ENCODE measurements around the gene MMP27. TPM values are rescaled to one million over a fixed set of nuclear protein-coding genes. Genes with fewer than 3 reads are reported as not detected.
"Not testable (repeated sequence)": the region's sequence is repeated elsewhere in the genome, so short reads cannot be mapped to it uniquely, and the experiment has no call there.

The MMP27 gene
- not detected for total RNA-seq

DNA sequence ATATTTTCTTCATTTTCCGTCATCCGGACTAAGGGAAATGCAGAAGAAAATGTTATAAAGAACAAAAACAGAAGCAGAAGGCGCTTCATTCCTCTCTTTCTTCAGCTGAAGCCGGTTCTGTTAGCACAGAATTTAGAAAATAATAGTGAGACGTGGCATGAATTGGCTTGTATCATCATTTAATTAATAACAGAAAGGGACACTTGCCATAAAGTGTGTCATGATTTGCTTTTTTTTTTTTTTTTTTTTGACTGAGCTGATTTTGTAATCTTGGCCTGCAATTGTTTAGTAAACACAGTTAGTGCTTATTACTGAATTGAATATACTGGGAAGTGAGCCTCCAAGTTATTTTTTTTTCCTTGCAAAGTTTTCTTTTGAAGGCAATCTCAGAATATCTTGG lies at the start of gene MMP27:
TSS of gene MMP27 (minus strand) at position 144 of the 400 bp plus-strand sequence. CDS start at position 89, 55 bp downstream.
- no peaks in the 10 kb centered on the region for H3K36me3 ChIP-seq (ENCODE audit: control insufficient read depth in 3 of 3, insufficient read depth in 3 of 3, low read length in 3 of 3)
- H3K27ac ChIP-seq (ENCODE audit: low read depth, low read length) = no peak within 1 kb of the TSS
- no peaks in the 10 kb centered on the region for H3K27me3 ChIP-seq (ENCODE audit: control insufficient read depth in 3 of 3, insufficient read depth in 3 of 3, low read length in 3 of 3)
- H3K4me3 ChIP-seq (ENCODE audit: low read length in 3 of 3) = no peak within 1 kb of the TSS
- H3K9me3 ChIP-seq (ENCODE audit: control insufficient read depth in 3 of 3, low read length in 3 of 3) = no peaks in the 10 kb centered on the region
- H3K4me1 ChIP-seq (ENCODE audit: control insufficient read depth in 3 of 3, insufficient read depth in 3 of 3, low read length in 3 of 3) = no peaks in the 10 kb centered on the region
- H3K9ac ChIP-seq (ENCODE audit: low read depth in 1 of 3, low read length in 3 of 3) = no peak within 1 kb of the TSS

- Histone ChIP-seq H3K27me3 (ENCODE audit: control insufficient read depth in 3 of 3, insufficient read depth in 3 of 3, low read length in 3 of 3) (no peaks in the 10 kb centered on the region), H3K9me3 (ENCODE audit: control insufficient read depth in 3 of 3, low read length in 3 of 3) (no peaks in the 10 kb centered on the region), H3K4me3 (ENCODE audit: low read length in 3 of 3) (no peak overlapping the region), H3K36me3 (ENCODE audit: control insufficient read depth in 3 of 3, insufficient read depth in 3 of 3, low read length in 3 of 3) (no peaks in the 10 kb centered on the region), H3K9ac (ENCODE audit: low read depth in 1 of 3, low read length in 3 of 3) (no peak overlapping the region), H3K4me1 (ENCODE audit: control insufficient read depth in 3 of 3, insufficient read depth in 3 of 3, low read length in 3 of 3) (no peaks in the 10 kb centered on the region), H3K27ac (ENCODE audit: low read depth, low read length) (no peak overlapping the region)
Observed at GRCh38 chr11:102753267-102753666, 47.7 kb upstream of the MMP27 start.

DNA sequence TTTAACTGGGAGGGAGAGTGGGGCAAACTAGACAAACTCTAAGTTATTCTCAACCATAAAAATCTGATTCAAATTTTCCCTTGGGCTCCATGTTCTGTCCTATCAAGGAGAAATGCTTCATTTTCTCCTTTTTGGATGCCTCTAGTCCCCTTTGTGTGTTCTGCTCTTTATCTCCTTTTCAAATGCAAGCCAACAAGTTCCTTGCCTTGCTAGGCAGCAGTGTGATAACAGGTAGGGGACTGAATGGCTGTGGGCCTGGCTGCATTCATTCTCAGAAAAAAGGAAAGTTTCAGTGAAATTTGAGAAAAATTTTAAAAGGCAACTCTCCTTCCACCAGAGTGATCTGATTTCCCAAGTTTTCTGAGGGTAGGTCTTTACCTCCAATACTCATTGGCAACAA lies 46.1 kb upstream of the MMP27 start:
- Histone ChIP-seq H3K4me1 (ENCODE audit: control insufficient read depth in 3 of 3, insufficient read depth in 3 of 3, low read length in 3 of 3) (no peaks in the 10 kb centered on the region), H3K9ac (ENCODE audit: low read depth in 1 of 3, low read length in 3 of 3) (no peak overlapping the region), H3K36me3 (ENCODE audit: control insufficient read depth in 3 of 3, insufficient read depth in 3 of 3, low read length in 3 of 3) (no peaks in the 10 kb centered on the region), H3K9me3 (ENCODE audit: control insufficient read depth in 3 of 3, low read length in 3 of 3) (no peaks in the 10 kb centered on the region), H3K27ac (ENCODE audit: low read depth, low read length) (no peak overlapping the region), H3K27me3 (ENCODE audit: control insufficient read depth in 3 of 3, insufficient read depth in 3 of 3, low read length in 3 of 3) (no peaks in the 10 kb centered on the region), H3K4me3 (ENCODE audit: low read length in 3 of 3) (no peak overlapping the region)

DNA sequence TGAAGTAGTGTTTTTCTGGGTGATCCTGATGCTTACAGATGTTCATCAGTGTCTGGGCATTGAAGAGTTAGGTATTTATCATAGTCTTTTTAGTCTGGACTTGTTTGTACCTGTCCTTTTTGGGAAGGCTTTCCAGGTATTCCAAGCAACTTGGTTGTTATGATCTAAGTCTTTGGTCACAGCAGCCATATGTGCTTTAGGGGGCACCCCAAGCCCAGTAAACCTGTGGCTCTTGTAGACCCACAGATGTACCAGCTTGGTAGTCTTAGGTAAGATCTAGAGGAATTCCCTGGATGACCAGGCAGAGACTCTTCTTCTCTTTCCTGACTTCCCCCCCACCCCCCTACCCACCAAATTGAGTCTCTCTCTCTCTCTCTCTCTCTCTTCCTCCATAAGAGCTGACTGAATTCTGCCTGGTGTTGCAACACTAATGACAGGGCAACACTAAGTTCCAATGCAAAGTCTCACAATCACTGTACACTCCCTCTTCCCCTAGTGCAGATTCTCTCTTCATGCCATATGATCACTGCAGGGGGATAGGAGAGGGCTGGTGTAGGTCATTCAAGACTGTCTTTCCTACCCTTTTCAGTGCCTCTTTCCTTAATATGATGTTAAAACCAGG lies 43.6 kb upstream of the MMP27 start:
- Histone ChIP-seq H3K27ac (ENCODE audit: low read depth, low read length) (no peak overlapping the region), H3K4me3 (ENCODE audit: low read length in 3 of 3) (no peak overlapping the region), H3K27me3 (ENCODE audit: control insufficient read depth in 3 of 3, insufficient read depth in 3 of 3, low read length in 3 of 3) (no peaks in the 10 kb centered on the region), H3K36me3 (ENCODE audit: control insufficient read depth in 3 of 3, insufficient read depth in 3 of 3, low read length in 3 of 3) (no peaks in the 10 kb centered on the region), H3K9ac (ENCODE audit: low read depth in 1 of 3, low read length in 3 of 3) (no peak overlapping the region), H3K9me3 (ENCODE audit: control insufficient read depth in 3 of 3, low read length in 3 of 3) (no peaks in the 10 kb centered on the region), H3K4me1 (ENCODE audit: control insufficient read depth in 3 of 3, insufficient read depth in 3 of 3, low read length in 3 of 3) (no peaks in the 10 kb centered on the region)

GRCh38 chr11:102746746-102747578 lies 41.4 kb upstream of the MMP27 start:
- not testable (repeated sequence) for H3K9me3 ChIP-seq (ENCODE audit: control insufficient read depth in 3 of 3, low read length in 3 of 3); H3K4me1 ChIP-seq (ENCODE audit: control insufficient read depth in 3 of 3, insufficient read depth in 3 of 3, low read length in 3 of 3); H3K9ac ChIP-seq (ENCODE audit: low read depth in 1 of 3, low read length in 3 of 3); H3K27ac ChIP-seq (ENCODE audit: low read depth, low read length); H3K36me3 ChIP-seq (ENCODE audit: control insufficient read depth in 3 of 3, insufficient read depth in 3 of 3, low read length in 3 of 3); H3K4me3 ChIP-seq (ENCODE audit: low read length in 3 of 3); H3K27me3 ChIP-seq (ENCODE audit: control insufficient read depth in 3 of 3, insufficient read depth in 3 of 3, low read length in 3 of 3)

- Histone ChIP-seq H3K4me3 (ENCODE audit: low read length in 3 of 3) (no peak overlapping the region), H3K9ac (ENCODE audit: low read depth in 1 of 3, low read length in 3 of 3) (no peak overlapping the region), H3K36me3 (ENCODE audit: control insufficient read depth in 3 of 3, insufficient read depth in 3 of 3, low read length in 3 of 3) (no peaks in the 10 kb centered on the region), H3K9me3 (ENCODE audit: control insufficient read depth in 3 of 3, low read length in 3 of 3) (peaks cover 0 to 2% (median 0%) of the 10 kb centered on the region in 3 donors), H3K4me1 (ENCODE audit: control insufficient read depth in 3 of 3, insufficient read depth in 3 of 3, low read length in 3 of 3) (no peaks in the 10 kb centered on the region), H3K27ac (ENCODE audit: low read depth, low read length) (no peak overlapping the region), H3K27me3 (ENCODE audit: control insufficient read depth in 3 of 3, insufficient read depth in 3 of 3, low read length in 3 of 3) (no peaks in the 10 kb centered on the region)
Observed at GRCh38 chr11:102734650-102735049, 29.1 kb upstream of the MMP27 start.

DNA sequence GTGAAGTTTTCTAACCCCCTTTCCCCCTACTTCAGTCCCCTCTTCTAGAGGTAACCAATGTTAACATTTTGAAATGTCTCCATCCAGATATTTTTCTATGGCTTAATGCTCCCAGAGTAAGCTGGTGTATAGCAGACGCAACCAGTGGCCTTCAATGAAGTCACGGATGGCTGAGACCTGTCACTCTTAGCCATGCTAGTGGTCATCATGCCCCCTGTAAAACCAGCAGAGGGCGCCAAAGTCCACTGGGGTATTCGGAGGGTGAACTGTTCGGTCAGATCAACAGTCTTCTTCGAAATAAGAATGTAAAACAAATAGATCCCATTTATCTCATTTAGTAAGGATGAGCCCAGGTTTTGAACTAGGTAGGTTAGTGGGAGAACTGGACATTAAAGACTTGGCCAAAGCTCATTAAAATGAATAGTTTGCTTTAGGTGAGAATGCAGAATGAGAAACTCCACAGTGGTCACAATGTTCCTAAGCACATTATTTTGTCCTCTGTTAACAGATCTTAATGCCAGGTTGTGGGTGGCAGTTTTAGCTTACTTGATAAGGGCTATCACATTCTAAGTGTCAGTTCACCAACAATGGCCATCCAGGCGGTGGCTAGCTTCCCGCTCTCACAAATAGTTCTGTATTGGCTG lies 27.8 kb upstream of the MMP27 start:
- Histone ChIP-seq H3K27ac (ENCODE audit: low read depth, low read length) (no peak overlapping the region), H3K27me3 (ENCODE audit: control insufficient read depth in 3 of 3, insufficient read depth in 3 of 3, low read length in 3 of 3) (no peaks in the 10 kb centered on the region), H3K9me3 (ENCODE audit: control insufficient read depth in 3 of 3, low read length in 3 of 3) (peaks cover 0 to 2% (median 0%) of the 10 kb centered on the region in 3 donors), H3K36me3 (ENCODE audit: control insufficient read depth in 3 of 3, insufficient read depth in 3 of 3, low read length in 3 of 3) (no peaks in the 10 kb centered on the region), H3K4me3 (ENCODE audit: low read length in 3 of 3) (no peak overlapping the region), H3K9ac (ENCODE audit: low read depth in 1 of 3, low read length in 3 of 3) (no peak overlapping the region), H3K4me1 (ENCODE audit: control insufficient read depth in 3 of 3, insufficient read depth in 3 of 3, low read length in 3 of 3) (no peaks in the 10 kb centered on the region)

GRCh38 chr11:102730944-102731343 lies 25.4 kb upstream of the MMP27 start:
- not testable (repeated sequence) for H3K9me3 ChIP-seq (ENCODE audit: control insufficient read depth in 3 of 3, low read length in 3 of 3); H3K27me3 ChIP-seq (ENCODE audit: control insufficient read depth in 3 of 3, insufficient read depth in 3 of 3, low read length in 3 of 3); H3K4me1 ChIP-seq (ENCODE audit: control insufficient read depth in 3 of 3, insufficient read depth in 3 of 3, low read length in 3 of 3); H3K4me3 ChIP-seq (ENCODE audit: low read length in 3 of 3); H3K36me3 ChIP-seq (ENCODE audit: control insufficient read depth in 3 of 3, insufficient read depth in 3 of 3, low read length in 3 of 3); H3K27ac ChIP-seq (ENCODE audit: low read depth, low read length); H3K9ac ChIP-seq (ENCODE audit: low read depth in 1 of 3, low read length in 3 of 3)

GRCh38 chr11:102729849-102730815 lies 24.6 kb upstream of the MMP27 start:
- Histone ChIP-seq H3K9ac (ENCODE audit: low read depth in 1 of 3, low read length in 3 of 3) (no peak overlapping the region), H3K27me3 (ENCODE audit: control insufficient read depth in 3 of 3, insufficient read depth in 3 of 3, low read length in 3 of 3) (no peaks in the 10 kb centered on the region), H3K27ac (ENCODE audit: low read depth, low read length) (no peak overlapping the region), H3K36me3 (ENCODE audit: control insufficient read depth in 3 of 3, insufficient read depth in 3 of 3, low read length in 3 of 3) (no peaks in the 10 kb centered on the region), H3K9me3 (ENCODE audit: control insufficient read depth in 3 of 3, low read length in 3 of 3) (peaks cover 0 to 2% (median 0%) of the 10 kb centered on the region in 3 donors), H3K4me1 (ENCODE audit: control insufficient read depth in 3 of 3, insufficient read depth in 3 of 3, low read length in 3 of 3) (no peaks in the 10 kb centered on the region), H3K4me3 (ENCODE audit: low read length in 3 of 3) (no peak overlapping the region)

Data from skeletal muscle tissue (tissue), 4 donors.